ENCODE data around the gene STX8. TPM values are rescaled to one million over a fixed set of nuclear protein-coding genes. Genes with fewer than 3 reads are reported as not detected.

The STX8 gene
- polyA plus RNA-seq, 1 of the 3 experiments (the other 2 are of a cell fraction): 51.3 TPM

- WGBS (ENCODE audit: low lambda C conversion rate): 69% methylated on average over 2 of the region's 2 CpGs
- no peak for DNase-seq
- no peaks in the 10 kb centered on the region for H3K9me3 ChIP-seq
- ChIA-PET POLR2A (no interaction called here), CTCF (interaction anchor here (1.0 kb wide), 1 partner anchor 25 kb away, joined by 4 read pairs; no protein-coding TSS in a partner anchor)
- no peak overlapping the region for H2AFZ ChIP-seq (ENCODE audit: low read depth)
- no peaks in the 10 kb centered on the region for H3F3A ChIP-seq (replicated peaks; ENCODE audit: insufficient read depth)
- no peaks in the 10 kb centered on the region for H3K79me2 ChIP-seq (ENCODE audit: insufficient read depth)
- no peak overlapping the region for H3K4me2 ChIP-seq
- TF ChIP-seq ZBTB33 (IDR thresholded peaks at IDR 0.05; ENCODE audit: borderline replicate concordance, low read depth) (no peak), EZH2phosphoT487 (IDR thresholded peaks at IDR 0.05; ENCODE audit: borderline replicate concordance, low read depth) (no peak), CHD2 (IDR thresholded peaks at IDR 0.05; ENCODE audit: low read length, partially characterized antibody) (no peak), JUND (IDR thresholded peaks at IDR 0.05) (no peak), TAF1 (IDR thresholded peaks at IDR 0.05; ENCODE audit: borderline replicate concordance, low read depth, low read length) (no peak), SMC3 (IDR thresholded peaks at IDR 0.05; ENCODE audit: low read depth, low read length) (no peak), RXRA (IDR thresholded peaks at IDR 0.05; ENCODE audit: borderline replicate concordance, low read depth) (no peak), CTCF (IDR thresholded peaks at IDR 0.05) (no peak), RCOR1 (IDR thresholded peaks at IDR 0.05; ENCODE audit: low read length) (no peak), RAD21 (IDR thresholded peaks at IDR 0.05; ENCODE audit: low read length) (no peak), NFIC (IDR thresholded peaks at IDR 0.05; ENCODE audit: borderline replicate concordance) (no peak), MXI1 (IDR thresholded peaks at IDR 0.05; ENCODE audit: low read depth, low read length) (no peak)
- no peak overlapping the region; a peak in 1 of 4 replicates for H3K27ac ChIP-seq (ENCODE audit: low read depth in 2 of 2, low read length in 1 of 2)
- H3K9ac ChIP-seq: no peak overlapping the region
- H3K4me3 ChIP-seq (ENCODE audit: low read depth in 2 of 2, low read length in 1 of 2): no peak overlapping the region
- no peaks in the 10 kb centered on the region for H3K9me2 ChIP-seq
- no peaks in the 10 kb centered on the region for H3K36me3 ChIP-seq (replicated peaks in 1 of 2; ENCODE audit: control insufficient read depth in 1 of 2, insufficient read depth in 2 of 2, low read length in 1 of 2)
- H3K4me1 ChIP-seq (ENCODE audit: control insufficient read depth in 1 of 2, insufficient read depth in 2 of 2, low read depth in 1 of 2, low read length in 1 of 2): peaks cover 0 to 17% of the 10 kb centered on the region in 2 experiments; a peak in 2 of 4 replicates
- H3K27me3 ChIP-seq (ENCODE audit: insufficient read depth): no peaks in the 10 kb centered on the region
- H4K20me1 ChIP-seq (ENCODE audit: insufficient read depth): no peaks in the 10 kb centered on the region
These were observed 144.0 kb downstream of the STX8 start for GRCh38 chr17:9431620-9432019.

GRCh38 chr17:9427465-9428315 is 147.9 kb downstream of the STX8 start:
- Histone ChIP-seq H3K27ac (ENCODE audit: low read depth in 2 of 2, low read length in 1 of 2) (no peak overlapping the region; a peak in 1 of 4 replicates), H3K4me1 (ENCODE audit: control insufficient read depth in 1 of 2, insufficient read depth in 2 of 2, low read depth in 1 of 2, low read length in 1 of 2) (peaks cover 0 to 3% of the 10 kb centered on the region in 2 experiments; a peak in 2 of 4 replicates), H3F3A (replicated peaks; ENCODE audit: insufficient read depth) (no peaks in the 10 kb centered on the region), H3K9me3 (no peaks in the 10 kb centered on the region), H3K27me3 (ENCODE audit: insufficient read depth) (no peaks in the 10 kb centered on the region), H3K4me2 (no peak overlapping the region), H4K20me1 (ENCODE audit: insufficient read depth) (no peaks in the 10 kb centered on the region), H3K4me3 (ENCODE audit: low read depth in 2 of 2, low read length in 1 of 2) (no peak overlapping the region), H3K79me2 (ENCODE audit: insufficient read depth) (no peaks in the 10 kb centered on the region), H3K9ac (no peak overlapping the region), H2AFZ (ENCODE audit: low read depth) (no peak overlapping the region), H3K36me3 (replicated peaks in 1 of 2; ENCODE audit: control insufficient read depth in 1 of 2, insufficient read depth in 2 of 2, low read length in 1 of 2) (no peaks in the 10 kb centered on the region), H3K9me2 (no peaks in the 10 kb centered on the region)
- DNase-seq: no peak
- no peak for TF ChIP-seq TCF12 (IDR thresholded peaks at IDR 0.05)
- TF ChIP-seq REST (IDR thresholded peaks at IDR 0.05; ENCODE audit: low read depth, low read length): no peak
- TF ChIP-seq MAX (IDR thresholded peaks at IDR 0.05; ENCODE audit: low read depth): no peak
- no peak for TF ChIP-seq ZBTB33 (IDR thresholded peaks at IDR 0.05; ENCODE audit: borderline replicate concordance, low read depth)
- TF ChIP-seq SMC3 (IDR thresholded peaks at IDR 0.05; ENCODE audit: low read depth, low read length): no peak
- TF ChIP-seq CHD2 (IDR thresholded peaks at IDR 0.05; ENCODE audit: low read length, partially characterized antibody): no peak
- no peak for TF ChIP-seq JUND (IDR thresholded peaks at IDR 0.05)
- ChIA-PET CTCF (no interaction called here), POLR2A (no interaction called here)
- 83% methylated on average over 11 of the region's 11 CpGs for WGBS (ENCODE audit: low lambda C conversion rate)

All from SK-N-SH (cell line).